SIG-M5 (cell line): ENCODE measurements around the gene GLA.

Experiments used
- DNase-seq: peaks from one replicate; lab custom pipeline; 2025; lab: John Stamatoyannopoulos, UW

The GLA gene

GRCh38 chrX:101348452-101349192 lies 59.1 kb downstream of the GLA start, which contains the start of gene TIMM8A:
TIMM8A (minus strand) TSS chrX:101348742; CDS start chrX:101348664, 78 bp downstream.
- peak; percentile 1 for DNase-seq

GRCh38 chrX:101347859-101348451 lies 59.8 kb downstream of the GLA start:
- no peak for DNase-seq
